Sigmoid colon (tissue), 4 donors: ENCODE results near the gene ZXDC.

ENCODE experiments used
- CTCF ChIP-seq, 4 experiments: fragments of 450-650 bp in 3 of 4; fragments of 200-600 bp in 1 of 4; IDR thresholded peaks; one replicate each; pipeline ENCODE4 v1.5.1; 2016 to 2019; ENCODE audit warnings: antibody characterized with exemption in 4 of 4, mild to moderate bottlenecking in 3 of 4, moderate library complexity in 2 of 4
- EP300 ChIP-seq, 4 donors: sonication (generic); formaldehyde crosslinking; IDR thresholded peaks; one replicate each; pipeline ENCODE4 v1.6.1; 2017; ENCODE audit warnings: antibody characterized with exemption in 4 of 4
- POLR2A ChIP-seq, 2 donors: fragments of 450-650 bp; IDR thresholded peaks; one replicate each; pipeline ENCODE4 v1.6.1; 2016; ENCODE audit warnings: antibody characterized with exemption in 2 of 2, mild to moderate bottlenecking in 2 of 2, moderate library complexity in 2 of 2
- POLR2AphosphoS5 ChIP-seq, 4 donors: sonication (generic); formaldehyde crosslinking; IDR thresholded peaks; one replicate each; pipeline ENCODE4 v1.6.1; 2017; ENCODE audit warnings: antibody characterized with exemption in 4 of 4

GRCh38 chr3:126502656-126503055 lies 27.0 kb upstream of the ZXDC start:
- TF ChIP-seq CTCF (IDR thresholded peaks at IDR 0.05) (no peak), POLR2A (IDR thresholded peaks at IDR 0.05) (no peak), EP300 (IDR thresholded peaks at IDR 0.05) (no peak), POLR2AphosphoS5 (IDR thresholded peaks at IDR 0.05) (no peak)
